Epithelial cell of esophagus (primary cell): ENCODE results near the gene ELMO1.
A peak's percentile ranks its signal among the peaks of the same experiment; 100 is the strongest.

Source experiments
- DNase-seq: peaks from one replicate; pipeline ENCODE4 v3.0.0; 2010; ENCODE audit warnings: low read depth
- H3K4me3 ChIP-seq: 2 replicates; pipeline ENCODE4 v1.5.1; 2011; ENCODE audit warnings: mild to moderate bottlenecking, low read length, control low read depth
- CTCF ChIP-seq: IDR thresholded peaks from 2 replicates; pipeline ENCODE4 v1.5.1; 2011; ENCODE audit warnings: low read depth, mild to moderate bottlenecking, low read length, control low read depth, inconsistent platforms; ENCODE audit not compliant: insufficient read depth; ENCODE audit errors: missing control alignments

The ELMO1 gene

GRCh38 chr7:37096341-37096740, 352.3 kb downstream of the ELMO1 start:
- DNase-seq, result peak; percentile 95
- H3K4me3 ChIP-seq, result no peak overlapping the region
- TF ChIP-seq CTCF, result no peak

- no peak for TF ChIP-seq CTCF
- no peak overlapping the region for H3K4me3 ChIP-seq
- DNase-seq, result peak; percentile 6
Observed at GRCh38 chr7:37095122-37095521, 353.5 kb downstream of the ELMO1 start.

- DNase-seq, result no peak
- H3K4me3 ChIP-seq, result no peak overlapping the region
- TF ChIP-seq CTCF, result no peak
Observed at GRCh38 chr7:37093257-37093656, 355.4 kb downstream of the ELMO1 start.

GRCh38 chr7:37092548-37092947, 356.1 kb downstream of the ELMO1 start:
- DNase-seq, result no peak
- TF ChIP-seq CTCF, result no peak
- no peak overlapping the region for H3K4me3 ChIP-seq

- no peak overlapping the region for H3K4me3 ChIP-seq
- no peak for TF ChIP-seq CTCF
- DNase-seq, result peak; percentile 57
Observed at GRCh38 chr7:37089972-37090371, 358.7 kb downstream of the ELMO1 start.

GRCh38 chr7:37085600-37085999, 363.1 kb downstream of the ELMO1 start:
- no peak for TF ChIP-seq CTCF

GRCh38 chr7:37084303-37084702, 364.4 kb downstream of the ELMO1 start:
- TF ChIP-seq CTCF, result no peak
- no peak for DNase-seq
- no peak overlapping the region for H3K4me3 ChIP-seq

More at GRCh38 chr7:37085600-37085999, 363.1 kb downstream of the ELMO1 start:
- H3K4me3 ChIP-seq, result no peak overlapping the region
- DNase-seq, result no peak
